PC-3 (cell line): ENCODE results near the gene PTPN12. TPM values are rescaled to one million over a fixed set of nuclear protein-coding genes. Genes with fewer than 3 reads are reported as not detected.

ENCODE experiments used
- ATAC-seq: fragments of 200-7000 bp; cut with Tn5 transposase; 2 replicates; pipeline ENCODE4 v1.9.1; 2020; ENCODE audit warnings: mild to moderate bottlenecking, moderate library complexity
- BruUV-seq: library from RNA; stranded (reverse); fragments of 400-500 nt; replicated peaks from 2 replicates; lab custom pipeline; 2021; lab: Mats Ljungman, UMichigan
- CTCF ChIA-PET: fragments of 300-600 bp; sonication (Branson Sonifier 250); formaldehyde crosslinking; loops from one replicate; lab custom pipeline; 2022; ENCODE audit warnings: antibody characterized with exemption; lab: Charles Lee
- POLR2A ChIA-PET: fragments of 300-600 bp; sonication (Branson Sonifier 250); formaldehyde crosslinking; loops from one replicate; lab custom pipeline; 2022; ENCODE audit warnings: antibody characterized with exemption; ENCODE audit not compliant: unreplicated experiment; lab: Charles Lee
- DNase-seq: peaks from one replicate; pipeline ENCODE4 v3.0.0-alpha.2; 2015
- H2AFZ ChIP-seq: fragments of 300-600 bp; sonication (generic); 2 replicates; pipeline ENCODE4 v1.6.0; 2016; ENCODE audit warnings: antibody characterized with exemption, low read length
- H3F3A ChIP-seq: fragments of 300-600 bp; sonication (generic); one replicate; pipeline ENCODE4 v1.6.0; 2017; ENCODE audit warnings: antibody characterized with exemption, low read length, control low read depth, mild to moderate bottlenecking; ENCODE audit not compliant: unreplicated experiment
- H3K27ac ChIP-seq: fragments of 300-600 bp; sonication (generic); 2 replicates; pipeline ENCODE4 v1.5.1; 2016; ENCODE audit warnings: mild to moderate bottlenecking, low read length
- H3K27me3 ChIP-seq: fragments of 300-600 bp; sonication (generic); 2 replicates; pipeline ENCODE4 v1.6.1; 2016; ENCODE audit warnings: low read length, mixed read lengths
- H3K36me3 ChIP-seq: fragments of 300-600 bp; sonication (generic); 2 replicates; pipeline ENCODE4 v1.6.1; 2016; ENCODE audit warnings: low read depth, mixed run types, low read length, mixed read lengths
- H3K4me1 ChIP-seq: fragments of 300-600 bp; sonication (generic); 2 replicates; pipeline ENCODE4 v1.5.1; 2016; ENCODE audit warnings: low read length; ENCODE audit not compliant: insufficient read depth
- H3K4me2 ChIP-seq: fragments of 300-600 bp; sonication (generic); 2 replicates; pipeline ENCODE4 v1.6.0; 2016; ENCODE audit warnings: low read length
- H3K4me3 ChIP-seq: fragments of 300-600 bp; sonication (generic); 2 replicates; pipeline ENCODE4 v1.5.1; 2016; ENCODE audit warnings: mild to moderate bottlenecking, low read length, mixed read lengths
- H3K79me2 ChIP-seq: fragments of 300-600 bp; sonication (generic); 2 replicates; pipeline ENCODE4 v1.6.1; 2017; ENCODE audit warnings: low read length, mixed read lengths
- H3K9ac ChIP-seq: fragments of 300-600 bp; sonication (generic); 2 replicates; pipeline ENCODE4 v1.6.0; 2016; ENCODE audit warnings: mild to moderate bottlenecking, low read length
- H3K9me2 ChIP-seq: fragments of 300-600 bp; sonication (generic); replicated peaks from 2 replicates; pipeline ENCODE4 v1.6.1; 2016; ENCODE audit warnings: mixed run types, low read length, mixed read lengths
- H3K9me3 ChIP-seq: fragments of 300-600 bp; sonication (generic); 2 replicates; pipeline ENCODE4 v1.6.1; 2016; ENCODE audit warnings: low read length, mixed read lengths
- H4K20me1 ChIP-seq: fragments of 300-600 bp; sonication (generic); 2 replicates; pipeline ENCODE4 v1.6.1; 2016; ENCODE audit warnings: low read length, mixed read lengths
- EZH2 ChIP-seq: fragments of 300-600 bp; sonication (generic); IDR thresholded peaks from one replicate; pipeline ENCODE4 v1.6.1; 2017; ENCODE audit warnings: antibody characterized with exemption, mild to moderate bottlenecking, low read length; ENCODE audit not compliant: unreplicated experiment
- EZH2phosphoT487 ChIP-seq: fragments of 300-600 bp; sonication (generic); IDR thresholded peaks from 2 replicates; pipeline ENCODE4 v1.6.1; 2018; ENCODE audit warnings: mild to moderate bottlenecking, antibody characterized with exemption, low read length, borderline replicate concordance
- intact Hi-C: fragments of 100-400 bp; cut with micrococcal nuclease; formaldehyde crosslinking; loops from 2 replicates; pipeline ENCODE4 v1.9.0; 2023
- total RNA-seq: library from RNA; depleted of rRNA; stranded (reverse); fragments of >200 nt; gene quantifications from 2 replicates; pipeline ENCODE4 v1.2.3, GENCODE V29; 2014
- TF ChIP-seq, protein P1 (sequence below): fragments of 300-600 bp; sonication (generic); conservative IDR thresholded peaks from 2 replicates; pipeline ENCODE4 v1.5.1; 2017; ENCODE audit warnings: antibody characterized with exemption, low read depth, mild to moderate bottlenecking, low read length

Gene PTPN12
- total RNA-seq, 1 experiment from 2014 or later, result 26.2 TPM

DNA sequence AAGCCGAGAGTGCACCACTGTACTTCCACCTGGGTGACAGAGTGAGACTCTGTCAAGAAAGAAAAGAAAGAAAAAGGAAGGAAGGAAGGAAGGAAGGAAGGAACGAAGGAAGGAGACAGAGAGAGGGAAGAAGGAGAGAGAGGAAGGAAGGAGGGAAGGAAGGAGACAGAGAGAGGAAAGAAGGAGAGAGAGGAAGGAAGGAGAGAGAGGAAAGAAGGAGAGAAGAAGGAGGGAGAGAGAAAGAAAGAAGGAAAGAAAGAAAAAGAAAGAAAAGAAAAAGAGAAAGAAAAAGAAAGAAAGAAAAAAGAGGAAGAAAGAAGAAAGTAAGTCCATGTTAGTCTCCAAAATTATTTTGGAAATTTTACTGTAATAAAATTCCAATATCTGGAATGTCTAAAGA lies 125.8 kb downstream of the PTPN12 start:
- ATAC-seq, result no peak
- no TSS peak for BruUV-seq
- H3K9me2 ChIP-seq, result no peaks in the 10 kb centered on the region
- intact Hi-C loops, result no loop called here
- no peaks in the 10 kb centered on the region for H3K9me3 ChIP-seq
- H3K36me3 ChIP-seq, result peaks cover 2% of the 10 kb centered on the region
- H3K4me1 ChIP-seq, result peaks cover 7% of the 10 kb centered on the region; the same call in 1 of the 2 replicates
- no peak overlapping the region for H2AFZ ChIP-seq
- DNase-seq, result no peak
- no peak overlapping the region for H3K4me2 ChIP-seq
- ChIA-PET CTCF (no interaction called here), POLR2A (no interaction called here)
- no peak overlapping the region for H3K27ac ChIP-seq
- H3K4me3 ChIP-seq, result no peak overlapping the region
- no peaks in the 10 kb centered on the region for H3F3A ChIP-seq
- H4K20me1 ChIP-seq, result no peaks in the 10 kb centered on the region
- no peak overlapping the region for H3K9ac ChIP-seq
- TF ChIP-seq EZH2phosphoT487 (no peak), EZH2 (no peak)
- TF ChIP-seq, protein P1, sequence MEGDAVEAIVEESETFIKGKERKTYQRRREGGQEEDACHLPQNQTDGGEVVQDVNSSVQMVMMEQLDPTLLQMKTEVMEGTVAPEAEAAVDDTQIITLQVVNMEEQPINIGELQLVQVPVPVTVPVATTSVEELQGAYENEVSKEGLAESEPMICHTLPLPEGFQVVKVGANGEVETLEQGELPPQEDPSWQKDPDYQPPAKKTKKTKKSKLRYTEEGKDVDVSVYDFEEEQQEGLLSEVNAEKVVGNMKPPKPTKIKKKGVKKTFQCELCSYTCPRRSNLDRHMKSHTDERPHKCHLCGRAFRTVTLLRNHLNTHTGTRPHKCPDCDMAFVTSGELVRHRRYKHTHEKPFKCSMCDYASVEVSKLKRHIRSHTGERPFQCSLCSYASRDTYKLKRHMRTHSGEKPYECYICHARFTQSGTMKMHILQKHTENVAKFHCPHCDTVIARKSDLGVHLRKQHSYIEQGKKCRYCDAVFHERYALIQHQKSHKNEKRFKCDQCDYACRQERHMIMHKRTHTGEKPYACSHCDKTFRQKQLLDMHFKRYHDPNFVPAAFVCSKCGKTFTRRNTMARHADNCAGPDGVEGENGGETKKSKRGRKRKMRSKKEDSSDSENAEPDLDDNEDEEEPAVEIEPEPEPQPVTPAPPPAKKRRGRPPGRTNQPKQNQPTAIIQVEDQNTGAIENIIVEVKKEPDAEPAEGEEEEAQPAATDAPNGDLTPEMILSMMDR, result no peak
- H3K79me2 ChIP-seq, result no peaks in the 10 kb centered on the region
- no peaks in the 10 kb centered on the region for H3K27me3 ChIP-seq

DNA sequence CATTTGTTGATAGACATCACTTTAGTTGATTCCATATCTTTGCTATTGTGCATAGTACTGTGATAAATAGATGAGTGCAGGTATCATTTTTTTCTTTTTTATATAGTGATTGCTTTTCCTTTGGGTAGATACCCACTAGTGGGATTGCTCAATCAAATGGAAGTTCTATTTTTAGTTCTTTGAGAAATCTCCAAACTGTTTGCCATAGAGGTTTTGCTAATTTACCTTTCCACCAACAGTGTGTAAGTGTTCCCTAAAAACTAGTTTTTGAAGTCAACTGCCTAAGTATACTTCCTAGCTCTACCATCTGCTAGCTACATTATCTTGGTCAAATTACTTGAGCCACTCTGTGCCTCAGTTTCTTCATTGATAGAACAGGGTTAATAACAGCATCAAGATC lies 127.6 kb downstream of the PTPN12 start:
- Histone ChIP-seq H3K4me3 (no peak overlapping the region), H3K4me2 (no peak overlapping the region), H3K9me2 (no peaks in the 10 kb centered on the region), H4K20me1 (no peaks in the 10 kb centered on the region), H3K27me3 (no peaks in the 10 kb centered on the region), H3K27ac (no peak overlapping the region), H3K9ac (no peak overlapping the region), H3F3A (no peaks in the 10 kb centered on the region), H3K36me3 (no peaks in the 10 kb centered on the region), H3K9me3 (no peaks in the 10 kb centered on the region), H3K79me2 (no peaks in the 10 kb centered on the region), H2AFZ (no peak overlapping the region), H3K4me1 (peaks cover 7% of the 10 kb centered on the region; the same call in 1 of the 2 replicates)
- no peak for ATAC-seq
- ChIA-PET POLR2A (no interaction called here), CTCF (no interaction called here)
- intact Hi-C loops, result no loop called here
- no TSS peak for BruUV-seq
- no peak for TF ChIP-seq EZH2phosphoT487
- no peak for TF ChIP-seq EZH2
- TF ChIP-seq, protein P1, result no peak
- no peak for DNase-seq

DNA sequence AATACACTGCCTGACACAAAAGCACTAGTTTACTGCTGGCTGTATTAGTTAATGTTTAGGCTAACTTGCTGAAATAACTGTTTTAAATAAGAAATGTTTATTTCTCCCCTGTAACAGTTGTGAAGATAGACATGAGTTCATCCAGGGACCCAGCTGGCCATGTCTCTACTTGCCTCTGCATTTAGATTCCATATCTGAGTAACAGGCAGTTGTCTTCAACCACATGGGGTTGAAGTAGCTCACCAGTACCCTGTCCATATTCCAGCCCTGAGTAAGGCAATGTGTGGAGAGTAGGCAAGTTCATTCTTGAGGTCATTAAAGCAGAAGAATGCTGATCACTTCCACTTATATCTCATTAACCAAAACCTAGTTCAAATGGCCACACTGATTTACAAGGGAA lies 128.1 kb downstream of the PTPN12 start:
- no TSS peak for BruUV-seq
- DNase-seq (no peak), ATAC-seq (no peak)
- Histone ChIP-seq H3K27me3 (no peaks in the 10 kb centered on the region), H3K9ac (no peak overlapping the region), H3K79me2 (no peaks in the 10 kb centered on the region), H3K9me3 (no peaks in the 10 kb centered on the region), H3K27ac (no peak overlapping the region), H3K4me3 (no peak overlapping the region), H3K36me3 (no peaks in the 10 kb centered on the region), H2AFZ (no peak overlapping the region), H4K20me1 (no peaks in the 10 kb centered on the region), H3K9me2 (no peaks in the 10 kb centered on the region), H3F3A (no peaks in the 10 kb centered on the region), H3K4me2 (no peak overlapping the region), H3K4me1 (peaks cover 7% of the 10 kb centered on the region; the same call in 1 of the 2 replicates)
- POLR2A ChIA-PET, result no interaction called here
- TF ChIP-seq EZH2phosphoT487 (no peak), EZH2 (no peak)
- TF ChIP-seq, protein P1, result no peak
- CTCF ChIA-PET, result no interaction called here
- intact Hi-C loops, result no loop called here
